Osteoblast (primary cell): ENCODE measurements around the gene ESRRG. TPM values are rescaled to one million over a fixed set of nuclear protein-coding genes. Genes with fewer than 3 reads are reported as not detected.
A peak's percentile ranks its signal among the peaks of the same experiment; 100 is the strongest.

Experiments
- DNase-seq: peaks from one replicate; pipeline ENCODE4 v3.0.0; 2011; ENCODE audit warnings: low spot score, mixed read lengths; ENCODE audit not compliant: insufficient read length; ENCODE audit errors: missing footprints
- H2AFZ ChIP-seq: 2 replicates; pipeline ENCODE4 v1.6.0; 2011; ENCODE audit warnings: mild to moderate bottlenecking, low read length
- H3K27ac ChIP-seq: 2 replicates; pipeline ENCODE4 v1.5.1; 2011; ENCODE audit warnings: mild to moderate bottlenecking, low read depth, low read length, moderate library complexity
- H3K27me3 ChIP-seq: 2 replicates; pipeline ENCODE4 v1.6.0; 2012; ENCODE audit warnings: mild to moderate bottlenecking, control low read depth, inconsistent platforms, low read length, moderate library complexity; ENCODE audit not compliant: insufficient read depth
- H3K36me3 ChIP-seq: 2 replicates; pipeline ENCODE4 v1.5.1; 2011; ENCODE audit warnings: mild to moderate bottlenecking, low read length, control low read depth, moderate library complexity; ENCODE audit not compliant: insufficient read depth
- H3K4me1 ChIP-seq: 2 replicates; pipeline ENCODE4 v1.5.1; 2011; ENCODE audit warnings: mild to moderate bottlenecking, low read length, control low read depth, moderate library complexity; ENCODE audit not compliant: insufficient read depth
- H3K4me2 ChIP-seq: 2 replicates; pipeline ENCODE4 v1.6.0; 2011; ENCODE audit warnings: mild to moderate bottlenecking, low read length; ENCODE audit not compliant: insufficient read depth
- H3K4me3 ChIP-seq: fragments of 200-600 bp; sonication (generic); 3 replicates; pipeline ENCODE4 v1.5.1; 2012; ENCODE audit warnings: mild to moderate bottlenecking, low read length, inconsistent platforms; ENCODE audit not compliant: insufficient read depth
- H3K79me2 ChIP-seq: 2 replicates; pipeline ENCODE4 v1.6.0; 2012; ENCODE audit warnings: mild to moderate bottlenecking, low read length, control low read depth, inconsistent platforms; ENCODE audit not compliant: insufficient read depth
- H3K9me3 ChIP-seq: 2 replicates; pipeline ENCODE4 v1.5.1; 2011; ENCODE audit warnings: low read depth, low read length, control low read depth
- H4K20me1 ChIP-seq: 2 replicates; pipeline ENCODE4 v1.6.0; 2012; ENCODE audit warnings: mild to moderate bottlenecking, low read length, control low read depth; ENCODE audit not compliant: insufficient read depth
- CTCF ChIP-seq: IDR thresholded peaks from 2 replicates; pipeline ENCODE4 v1.5.1; 2011; ENCODE audit warnings: mild to moderate bottlenecking, low read depth, low read length, moderate library complexity; ENCODE audit errors: extremely low read depth
- total RNA-seq: library from RNA; depleted of rRNA; stranded (reverse); fragments of >200 nt; gene quantifications from 2 replicates; pipeline ENCODE4 v1.2.3, GENCODE V29; 2012

Gene ESRRG
- total RNA-seq, 1 donor: not detected

- no peak overlapping the region for H3K4me2 ChIP-seq
- no peak for DNase-seq
- no peaks in the 10 kb centered on the region for H3K9me3 ChIP-seq
Measured at GRCh38 chr1:216607067-216607697, 116.0 kb downstream of the ESRRG start.

GRCh38 chr1:216606047-216606637, 117.1 kb downstream of the ESRRG start:
- H3K4me2 ChIP-seq: no peak overlapping the region
- no peak overlapping the region for H2AFZ ChIP-seq
- H3K36me3 ChIP-seq: no peaks in the 10 kb centered on the region
- H3K27ac ChIP-seq: no peak overlapping the region
- H4K20me1 ChIP-seq: no peaks in the 10 kb centered on the region
- no peak for TF ChIP-seq CTCF
- no peak for DNase-seq
- H3K4me3 ChIP-seq: no peak overlapping the region
- no peaks in the 10 kb centered on the region for H3K27me3 ChIP-seq
- H3K79me2 ChIP-seq: no peaks in the 10 kb centered on the region
- H3K9me3 ChIP-seq: no peaks in the 10 kb centered on the region
- H3K4me1 ChIP-seq: peaks cover 3% of the 10 kb centered on the region

More at GRCh38 chr1:216607067-216607697, 116.0 kb downstream of the ESRRG start:
- H3K4me3 ChIP-seq: no peak overlapping the region
- no peaks in the 10 kb centered on the region for H3K4me1 ChIP-seq
- no peaks in the 10 kb centered on the region for H3K36me3 ChIP-seq
- H3K27ac ChIP-seq: no peak overlapping the region
- no peak for TF ChIP-seq CTCF
- no peaks in the 10 kb centered on the region for H3K79me2 ChIP-seq
- no peaks in the 10 kb centered on the region for H4K20me1 ChIP-seq
- H3K27me3 ChIP-seq: no peaks in the 10 kb centered on the region
- H2AFZ ChIP-seq: no peak overlapping the region

- no peaks in the 10 kb centered on the region for H3K79me2 ChIP-seq
- peaks cover 8% of the 10 kb centered on the region for H3K4me1 ChIP-seq
- no peak overlapping the region for H3K27ac ChIP-seq
- no peak overlapping the region for H3K4me2 ChIP-seq
- no peak for DNase-seq
- no peaks in the 10 kb centered on the region for H3K27me3 ChIP-seq
- no peak for TF ChIP-seq CTCF
- no peak overlapping the region for H2AFZ ChIP-seq
- H3K4me3 ChIP-seq: no peak overlapping the region
- no peaks in the 10 kb centered on the region for H4K20me1 ChIP-seq
- no peaks in the 10 kb centered on the region for H3K9me3 ChIP-seq
- H3K36me3 ChIP-seq: no peaks in the 10 kb centered on the region
Measured at GRCh38 chr1:216604771-216605170, 118.5 kb downstream of the ESRRG start.

GRCh38 chr1:216600730-216601609, 122.3 kb downstream of the ESRRG start:
- Histone ChIP-seq H3K36me3 (no peaks in the 10 kb centered on the region), H3K4me3 (peak overlapping the region; percentile 83), H3K27me3 (no peaks in the 10 kb centered on the region), H3K4me1 (peaks cover 8% of the 10 kb centered on the region), H3K9me3 (no peaks in the 10 kb centered on the region), H4K20me1 (no peaks in the 10 kb centered on the region), H3K4me2 (peak overlapping the region; percentile 97), H3K79me2 (no peaks in the 10 kb centered on the region), H3K27ac (peak overlapping the region; percentile 81), H2AFZ (peak overlapping the region; percentile 100)
- TF ChIP-seq CTCF: peak; percentile 53
- peak; percentile 93 for DNase-seq
